ENCODE data around the gene SQSTM1. TPM values are rescaled to one million over a fixed set of nuclear protein-coding genes. Genes with fewer than 3 reads are reported as not detected.

Gene SQSTM1
- total RNA-seq, 4 donors from 2014 or later, result 94.7 to 874 (median 439) TPM

GRCh38 chr5:179822059-179822432 is 1.3 kb downstream of the SQSTM1 start:
- Histone ChIP-seq H3K4me1 (peaks cover 13 to 14% of the 10 kb centered on the region in 2 donors), H3K27ac (peak overlapping the region; percentile 98 to 99), H3K9me3 (no peaks in the 10 kb centered on the region), H3K27me3 (no peaks in the 10 kb centered on the region), H3K4me3 (peak overlapping the region; percentile 94 to 97), H3K36me3 (no peaks in the 10 kb centered on the region)
- intact Hi-C loops (cut with DNase I; ENCODE audit: low total_unique reads), result no loop called here
- TF ChIP-seq POLR2A (IDR thresholded peaks at IDR 0.05), result no peak
- TF ChIP-seq, protein P1, sequence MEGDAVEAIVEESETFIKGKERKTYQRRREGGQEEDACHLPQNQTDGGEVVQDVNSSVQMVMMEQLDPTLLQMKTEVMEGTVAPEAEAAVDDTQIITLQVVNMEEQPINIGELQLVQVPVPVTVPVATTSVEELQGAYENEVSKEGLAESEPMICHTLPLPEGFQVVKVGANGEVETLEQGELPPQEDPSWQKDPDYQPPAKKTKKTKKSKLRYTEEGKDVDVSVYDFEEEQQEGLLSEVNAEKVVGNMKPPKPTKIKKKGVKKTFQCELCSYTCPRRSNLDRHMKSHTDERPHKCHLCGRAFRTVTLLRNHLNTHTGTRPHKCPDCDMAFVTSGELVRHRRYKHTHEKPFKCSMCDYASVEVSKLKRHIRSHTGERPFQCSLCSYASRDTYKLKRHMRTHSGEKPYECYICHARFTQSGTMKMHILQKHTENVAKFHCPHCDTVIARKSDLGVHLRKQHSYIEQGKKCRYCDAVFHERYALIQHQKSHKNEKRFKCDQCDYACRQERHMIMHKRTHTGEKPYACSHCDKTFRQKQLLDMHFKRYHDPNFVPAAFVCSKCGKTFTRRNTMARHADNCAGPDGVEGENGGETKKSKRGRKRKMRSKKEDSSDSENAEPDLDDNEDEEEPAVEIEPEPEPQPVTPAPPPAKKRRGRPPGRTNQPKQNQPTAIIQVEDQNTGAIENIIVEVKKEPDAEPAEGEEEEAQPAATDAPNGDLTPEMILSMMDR (IDR thresholded peaks at IDR 0.05), result no peak
- DNase-seq, result no peak

DNA sequence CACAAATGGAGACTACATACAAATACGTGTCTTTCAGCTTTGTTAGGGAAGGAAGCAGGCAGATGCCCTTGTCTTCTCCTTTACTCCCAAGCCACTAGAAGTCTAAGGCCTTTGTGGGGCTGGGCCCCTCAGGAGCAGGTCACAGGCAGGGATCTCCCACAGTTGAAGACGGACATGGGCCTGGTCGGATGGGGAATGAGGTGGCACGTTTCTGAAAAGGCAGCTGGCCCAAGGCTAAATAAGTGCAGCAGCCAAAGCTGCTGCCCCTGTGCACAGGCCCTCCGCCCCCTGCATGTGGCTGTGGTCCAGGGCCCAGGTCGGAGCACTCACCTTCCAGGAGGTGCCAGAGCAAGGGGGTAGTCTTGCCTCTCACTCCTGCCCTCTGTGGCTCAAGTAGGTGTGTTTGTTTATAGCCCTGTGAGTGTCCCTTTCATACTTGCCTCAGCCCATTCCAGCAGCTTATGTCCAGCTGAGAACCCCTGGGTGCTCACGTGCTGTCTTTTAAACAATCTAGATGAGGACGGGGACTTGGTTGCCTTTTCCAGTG is 1.8 kb downstream of the SQSTM1 start:
- peaks cover 13 to 14% of the 10 kb centered on the region in 2 donors for H3K4me1 ChIP-seq
- DNase-seq, result no peak
- peak overlapping the region; percentile 94 to 97 for H3K4me3 ChIP-seq
- no peaks in the 10 kb centered on the region for H3K27me3 ChIP-seq
- intact Hi-C loops (cut with DNase I; ENCODE audit: low total_unique reads), result no loop called here
- H3K36me3 ChIP-seq, result no peaks in the 10 kb centered on the region
- TF ChIP-seq, protein P1 (IDR thresholded peaks at IDR 0.05), result no peak
- TF ChIP-seq POLR2A (IDR thresholded peaks at IDR 0.05), result no peak
- H3K27ac ChIP-seq, result peak overlapping the region; percentile 98 to 99
- no peaks in the 10 kb centered on the region for H3K9me3 ChIP-seq

GRCh38 chr5:179823937-179824744 is 3.4 kb downstream of the SQSTM1 start:
- no peaks in the 10 kb centered on the region for H3K36me3 ChIP-seq
- no peak overlapping the region for H3K4me3 ChIP-seq
- H3K27ac ChIP-seq, result peak overlapping the region in 1 of 2 donors; percentile 99
- DNase-seq, result no peak
- no peaks in the 10 kb centered on the region for H3K9me3 ChIP-seq
- H3K4me1 ChIP-seq, result peaks cover 13 to 14% of the 10 kb centered on the region in 2 donors
- H3K27me3 ChIP-seq, result no peaks in the 10 kb centered on the region
- intact Hi-C loops (cut with DNase I; ENCODE audit: low total_unique reads), result no loop called here
- no peak for TF ChIP-seq POLR2A (IDR thresholded peaks at IDR 0.05)
- TF ChIP-seq, protein P1 (IDR thresholded peaks at IDR 0.05), result no peak

DNA sequence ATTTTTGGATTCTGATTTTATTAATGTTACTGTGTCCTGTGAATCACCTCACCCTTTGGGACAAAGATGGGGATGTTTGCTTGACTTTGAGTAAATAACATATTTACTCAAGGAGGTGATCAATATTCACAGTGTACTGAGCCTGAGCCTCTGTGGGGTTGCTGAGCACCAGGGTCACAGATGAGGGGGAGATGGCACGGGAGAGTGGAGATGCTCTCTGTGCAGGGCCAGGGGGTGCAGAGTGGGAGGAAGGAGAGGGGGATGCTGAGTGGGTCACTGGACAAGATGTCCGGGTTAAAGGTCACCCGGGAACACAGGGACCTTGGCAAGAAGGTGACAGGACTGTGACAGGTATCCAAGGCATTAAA is 4.0 kb downstream of the SQSTM1 start:
- Histone ChIP-seq H3K4me1 (peaks cover 13 to 14% of the 10 kb centered on the region in 2 donors), H3K4me3 (no peak overlapping the region), H3K9me3 (no peaks in the 10 kb centered on the region), H3K36me3 (no peaks in the 10 kb centered on the region), H3K27me3 (no peaks in the 10 kb centered on the region), H3K27ac (no peak overlapping the region)
- TF ChIP-seq POLR2A (IDR thresholded peaks at IDR 0.05), result no peak
- TF ChIP-seq, protein P1 (IDR thresholded peaks at IDR 0.05), result no peak
- intact Hi-C loops (cut with DNase I; ENCODE audit: low total_unique reads), result no loop called here
- no peak for DNase-seq

GRCh38 chr5:179825655-179826182 is 5.0 kb downstream of the SQSTM1 start:
- intact Hi-C loops (cut with DNase I; ENCODE audit: low total_unique reads), result no loop called here
- Histone ChIP-seq H3K4me3 (no peak overlapping the region), H3K27ac (no peak overlapping the region), H3K27me3 (no peaks in the 10 kb centered on the region), H3K36me3 (no peaks in the 10 kb centered on the region), H3K4me1 (peaks cover 13 to 14% of the 10 kb centered on the region in 2 donors), H3K9me3 (no peaks in the 10 kb centered on the region)
- no peak for DNase-seq
- TF ChIP-seq, protein P1 (IDR thresholded peaks at IDR 0.05), result no peak
- TF ChIP-seq POLR2A (IDR thresholded peaks at IDR 0.05), result no peak
